Measurements from ENCODE around the gene MAP1LC3A. TPM values are rescaled to one million over a fixed set of nuclear protein-coding genes. Genes with fewer than 3 reads are reported as not detected.

The MAP1LC3A gene
- total RNA-seq, 1 donor from 2014 or later, result 5.5 TPM

- H3K36me3 Mint-ChIP-seq, result peaks cover 18% of the 10 kb centered on the region
- H3K27ac Mint-ChIP-seq, result no peak overlapping the region
- peaks cover 12% of the 10 kb centered on the region for H4K20me1 ChIP-seq (ENCODE audit: low read depth)
- H3K9me3 Mint-ChIP-seq, result no peaks in the 10 kb centered on the region
- no peaks in the 10 kb centered on the region for H3K79me2 ChIP-seq (ENCODE audit: low read depth)
- no peak for TF ChIP-seq CTCF (IDR thresholded peaks at IDR 0.05)
- no peak for TF ChIP-seq EZH2 (IDR thresholded peaks at IDR 0.05)
- no peak overlapping the region for H3K4me3 Mint-ChIP-seq
- no peak for DNase-seq (ENCODE audit: low spot score)
- H2AFZ ChIP-seq (replicated peaks), result no peak overlapping the region
- H3F3A ChIP-seq (ENCODE audit: low read depth), result peaks cover 10% of the 10 kb centered on the region
- H3K27me3 Mint-ChIP-seq (ENCODE audit: insufficient read depth, low read depth), result peaks cover 7% of the 10 kb centered on the region
- H3K36me3 ChIP-seq, result no peaks in the 10 kb centered on the region
- H3K27me3 ChIP-seq, result peaks cover 7% of the 10 kb centered on the region
- no peak overlapping the region for H3K4me3 ChIP-seq
- H3K9ac ChIP-seq, result no peak overlapping the region
- no peak overlapping the region for H3K27ac ChIP-seq
- peaks cover 23% of the 10 kb centered on the region for H3K4me1 Mint-ChIP-seq
- H3K4me2 ChIP-seq, result peak overlapping the region; percentile 62
- H3K4me1 ChIP-seq, result peaks cover 4% of the 10 kb centered on the region
- no peaks in the 10 kb centered on the region for H3K9me3 ChIP-seq (ENCODE audit: low read depth)
Observed at GRCh38 chr20:34544109-34544796, 14.3 kb upstream of the MAP1LC3A start.

GRCh38 chr20:34546751-34547181 is 11.8 kb upstream of the MAP1LC3A start:
- TF ChIP-seq EZH2phosphoT487 (IDR thresholded peaks at IDR 0.05), result no peak
- TF ChIP-seq EZH2 (IDR thresholded peaks at IDR 0.05), result no peak
- TF ChIP-seq CTCF (IDR thresholded peaks at IDR 0.05), result no peak
- Mint-ChIP-seq H3K4me3 (no peak overlapping the region), H3K4me1 (peaks cover 30% of the 10 kb centered on the region), H3K36me3 (peaks cover 1% of the 10 kb centered on the region), H3K9me3 (no peaks in the 10 kb centered on the region), H3K27me3 (ENCODE audit: insufficient read depth, low read depth) (peaks cover 4% of the 10 kb centered on the region), H3K27ac (peak overlapping the region; percentile 44)
- Histone ChIP-seq H3K9ac (no peak overlapping the region), H2AFZ (replicated peaks) (no peak overlapping the region), H3K79me2 (ENCODE audit: low read depth) (no peaks in the 10 kb centered on the region), H3K9me3 (ENCODE audit: low read depth) (no peaks in the 10 kb centered on the region), H3K36me3 (no peaks in the 10 kb centered on the region), H3K4me1 (peaks cover 4% of the 10 kb centered on the region), H3K4me2 (no peak overlapping the region), H4K20me1 (ENCODE audit: low read depth) (peaks cover 7% of the 10 kb centered on the region), H3K27me3 (peaks cover 7% of the 10 kb centered on the region), H3F3A (ENCODE audit: low read depth) (peaks cover 10% of the 10 kb centered on the region), H3K4me3 (no peak overlapping the region), H3K27ac (no peak overlapping the region)
- DNase-seq (ENCODE audit: low spot score), result no peak

DNA sequence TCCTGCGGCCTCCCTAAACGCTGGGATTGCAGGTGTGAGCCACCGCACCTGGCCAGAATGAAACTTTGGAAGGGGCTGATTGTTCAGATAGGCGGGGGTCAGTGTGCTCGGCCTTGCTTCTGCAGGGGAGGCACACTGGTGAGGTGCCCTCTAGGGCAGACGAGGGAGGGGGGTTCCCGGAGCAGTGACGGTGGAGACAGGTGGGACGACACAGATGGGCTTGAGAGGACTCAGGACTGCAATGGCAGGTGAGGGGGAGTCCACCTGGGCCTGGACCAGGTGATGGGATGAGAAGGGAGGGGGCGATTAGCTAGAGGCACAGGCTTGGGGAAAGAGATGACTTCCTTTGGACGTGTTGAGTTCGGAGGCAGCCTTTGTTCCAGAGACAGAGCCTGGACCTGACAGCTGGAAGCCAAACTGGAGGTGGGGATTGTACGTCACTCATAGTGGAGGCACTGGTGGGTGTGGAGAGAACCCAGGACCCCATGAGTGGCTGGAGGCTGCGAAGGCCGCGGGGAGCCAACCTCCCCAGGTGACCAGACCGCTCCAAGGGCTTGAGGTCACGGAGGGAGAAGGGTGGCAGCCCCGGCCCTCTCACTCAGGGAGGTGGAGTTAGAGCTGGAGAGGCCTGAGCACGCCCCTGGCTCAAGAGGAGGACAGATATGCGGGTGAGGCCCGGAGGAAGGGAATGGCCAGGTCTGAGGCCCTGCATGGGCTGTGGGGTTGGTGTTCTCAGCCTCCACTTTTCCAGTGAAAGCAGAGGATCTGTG is 10.5 kb upstream of the MAP1LC3A start:
- Histone ChIP-seq H3K4me3 (no peak overlapping the region), H3K9me3 (ENCODE audit: low read depth) (no peaks in the 10 kb centered on the region), H3K4me2 (no peak overlapping the region), H3K27me3 (peaks cover 7% of the 10 kb centered on the region), H3K36me3 (no peaks in the 10 kb centered on the region), H3K79me2 (ENCODE audit: low read depth) (no peaks in the 10 kb centered on the region), H4K20me1 (ENCODE audit: low read depth) (no peaks in the 10 kb centered on the region), H3K27ac (no peak overlapping the region), H3K9ac (no peak overlapping the region), H3F3A (ENCODE audit: low read depth) (peaks cover 10% of the 10 kb centered on the region), H2AFZ (replicated peaks) (no peak overlapping the region), H3K4me1 (peaks cover 4% of the 10 kb centered on the region)
- H3K4me1 Mint-ChIP-seq, result peaks cover 30% of the 10 kb centered on the region
- H3K27ac Mint-ChIP-seq, result peak overlapping the region; percentile 81
- H3K36me3 Mint-ChIP-seq, result peaks cover 1% of the 10 kb centered on the region
- H3K4me3 Mint-ChIP-seq, result no peak overlapping the region
- peaks cover 6% of the 10 kb centered on the region for H3K27me3 Mint-ChIP-seq (ENCODE audit: insufficient read depth, low read depth)
- DNase-seq (ENCODE audit: low spot score), result no peak
- H3K9me3 Mint-ChIP-seq, result no peaks in the 10 kb centered on the region
- no peak for TF ChIP-seq CTCF (IDR thresholded peaks at IDR 0.05)
- TF ChIP-seq EZH2 (IDR thresholded peaks at IDR 0.05), result no peak
- no peak for TF ChIP-seq EZH2phosphoT487 (IDR thresholded peaks at IDR 0.05)

Measured in neural progenitor cell (in vitro differentiated cells).